ENCODE measurements around the gene LIPI. TPM values are rescaled to one million over a fixed set of nuclear protein-coding genes. Genes with fewer than 3 reads are reported as not detected.

LIPI gene
- total RNA-seq, 1 experiment from 2014 or later: not detected

- TF ChIP-seq, protein P1, sequence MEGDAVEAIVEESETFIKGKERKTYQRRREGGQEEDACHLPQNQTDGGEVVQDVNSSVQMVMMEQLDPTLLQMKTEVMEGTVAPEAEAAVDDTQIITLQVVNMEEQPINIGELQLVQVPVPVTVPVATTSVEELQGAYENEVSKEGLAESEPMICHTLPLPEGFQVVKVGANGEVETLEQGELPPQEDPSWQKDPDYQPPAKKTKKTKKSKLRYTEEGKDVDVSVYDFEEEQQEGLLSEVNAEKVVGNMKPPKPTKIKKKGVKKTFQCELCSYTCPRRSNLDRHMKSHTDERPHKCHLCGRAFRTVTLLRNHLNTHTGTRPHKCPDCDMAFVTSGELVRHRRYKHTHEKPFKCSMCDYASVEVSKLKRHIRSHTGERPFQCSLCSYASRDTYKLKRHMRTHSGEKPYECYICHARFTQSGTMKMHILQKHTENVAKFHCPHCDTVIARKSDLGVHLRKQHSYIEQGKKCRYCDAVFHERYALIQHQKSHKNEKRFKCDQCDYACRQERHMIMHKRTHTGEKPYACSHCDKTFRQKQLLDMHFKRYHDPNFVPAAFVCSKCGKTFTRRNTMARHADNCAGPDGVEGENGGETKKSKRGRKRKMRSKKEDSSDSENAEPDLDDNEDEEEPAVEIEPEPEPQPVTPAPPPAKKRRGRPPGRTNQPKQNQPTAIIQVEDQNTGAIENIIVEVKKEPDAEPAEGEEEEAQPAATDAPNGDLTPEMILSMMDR (IDR thresholded peaks at IDR 0.05; ENCODE audit: unreplicated experiment): no peak
- Mint-ChIP-seq H3K27me3 (ENCODE audit: unreplicated experiment) (no peaks in the 10 kb centered on the region), H3K36me3 (ENCODE audit: insufficient read depth, unreplicated experiment) (peaks cover 4% of the 10 kb centered on the region), H3K9me3 (ENCODE audit: low read depth, unreplicated experiment) (peaks cover 13% of the 10 kb centered on the region), H3K4me1 (ENCODE audit: low read depth, unreplicated experiment) (no peaks in the 10 kb centered on the region), H3K4me3 (ENCODE audit: low read depth, unreplicated experiment) (no peak overlapping the region), H3K27ac (ENCODE audit: unreplicated experiment) (no peak overlapping the region)
- BruUV-seq (replicated peaks): no TSS peak
- intact Hi-C loops (cut with micrococcal nuclease; ENCODE audit: unreplicated experiment): no loop called here
- no peak for DNase-seq
- CTCF ChIA-PET: no interaction called here
Observed at GRCh38 chr21:14099570-14099969, 111.2 kb downstream of the LIPI start.

DNA sequence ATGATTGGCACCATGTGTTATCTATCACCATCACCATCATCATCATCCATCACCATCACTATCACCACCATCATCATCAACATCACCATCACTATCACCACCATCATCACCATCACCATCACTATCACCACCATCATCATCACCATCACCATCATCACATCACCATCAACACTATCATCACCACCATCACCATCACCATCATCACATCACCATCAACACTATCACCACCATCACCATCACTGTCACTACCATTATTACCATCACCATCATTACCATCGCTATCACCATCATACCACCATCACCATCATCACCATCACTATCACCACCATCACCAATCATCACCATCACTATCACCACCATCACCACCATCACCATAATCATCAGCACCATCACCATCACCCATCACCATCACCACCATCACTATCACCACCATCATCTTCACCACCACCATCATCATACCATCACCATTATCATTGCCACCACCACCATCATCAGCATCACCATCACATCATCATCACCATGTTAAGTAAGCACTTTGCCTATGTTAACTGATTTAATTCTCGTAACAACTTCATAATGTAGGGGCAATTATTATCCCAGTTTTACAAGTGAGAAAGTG lies 112.8 kb downstream of the LIPI start:
- Mint-ChIP-seq H3K27me3 (ENCODE audit: unreplicated experiment) (no peaks in the 10 kb centered on the region), H3K36me3 (ENCODE audit: insufficient read depth, unreplicated experiment) (peaks cover 4% of the 10 kb centered on the region), H3K27ac (ENCODE audit: unreplicated experiment) (no peak overlapping the region), H3K9me3 (ENCODE audit: low read depth, unreplicated experiment) (peaks cover 11% of the 10 kb centered on the region), H3K4me1 (ENCODE audit: low read depth, unreplicated experiment) (no peaks in the 10 kb centered on the region), H3K4me3 (ENCODE audit: low read depth, unreplicated experiment) (no peak overlapping the region)
- intact Hi-C loops (cut with micrococcal nuclease; ENCODE audit: unreplicated experiment): no loop called here
- no peak for DNase-seq
- no TSS peak for BruUV-seq (replicated peaks)
- TF ChIP-seq, protein P1 (IDR thresholded peaks at IDR 0.05; ENCODE audit: unreplicated experiment): no peak
- CTCF ChIA-PET: no interaction called here

- intact Hi-C loops (cut with micrococcal nuclease; ENCODE audit: unreplicated experiment): no loop called here
- CTCF ChIA-PET: no interaction called here
- Mint-ChIP-seq H3K27ac (ENCODE audit: unreplicated experiment) (no peak overlapping the region), H3K27me3 (ENCODE audit: unreplicated experiment) (no peaks in the 10 kb centered on the region), H3K9me3 (ENCODE audit: low read depth, unreplicated experiment) (peaks cover 12% of the 10 kb centered on the region), H3K36me3 (ENCODE audit: insufficient read depth, unreplicated experiment) (peaks cover 4% of the 10 kb centered on the region), H3K4me1 (ENCODE audit: low read depth, unreplicated experiment) (no peaks in the 10 kb centered on the region), H3K4me3 (ENCODE audit: low read depth, unreplicated experiment) (no peak overlapping the region)
- no TSS peak for BruUV-seq (replicated peaks)
- no peak for DNase-seq
- TF ChIP-seq, protein P1 (IDR thresholded peaks at IDR 0.05; ENCODE audit: unreplicated experiment): no peak
Observed at GRCh38 chr21:14096577-14096976, 114.2 kb downstream of the LIPI start.

GRCh38 chr21:14096172-14096571 lies 114.6 kb downstream of the LIPI start:
- no peak overlapping the region for H3K4me3 Mint-ChIP-seq (ENCODE audit: low read depth, unreplicated experiment)
- intact Hi-C loops (cut with micrococcal nuclease; ENCODE audit: unreplicated experiment): no loop called here
- H3K9me3 Mint-ChIP-seq (ENCODE audit: low read depth, unreplicated experiment): peaks cover 14% of the 10 kb centered on the region
- BruUV-seq (replicated peaks): no TSS peak
- H3K36me3 Mint-ChIP-seq (ENCODE audit: insufficient read depth, unreplicated experiment): peaks cover 4% of the 10 kb centered on the region
- no peak for DNase-seq
- H3K27me3 Mint-ChIP-seq (ENCODE audit: unreplicated experiment): no peaks in the 10 kb centered on the region
- no peak overlapping the region for H3K27ac Mint-ChIP-seq (ENCODE audit: unreplicated experiment)
- CTCF ChIA-PET: no interaction called here
- TF ChIP-seq, protein P1 (IDR thresholded peaks at IDR 0.05; ENCODE audit: unreplicated experiment): no peak
- no peaks in the 10 kb centered on the region for H3K4me1 Mint-ChIP-seq (ENCODE audit: low read depth, unreplicated experiment)
